Mesodermal cell (in vitro differentiated cells): Measurements from ENCODE around the gene MED12L.
"Not testable (repeated sequence)": the region's sequence is repeated elsewhere in the genome, so short reads cannot be mapped to it uniquely, and the experiment has no call there.

Experiments
- H3K27ac ChIP-seq: 2 replicates; pipeline ENCODE4 v1.7.0; 2013; ENCODE audit warnings: mild to moderate bottlenecking, low read depth, low read length, moderate library complexity; ENCODE audit not compliant: severe bottlenecking
- H3K36me3 ChIP-seq: 2 replicates; pipeline ENCODE4 v1.7.1; 2013; ENCODE audit warnings: mild to moderate bottlenecking, low read length, moderate library complexity; ENCODE audit not compliant: control insufficient read depth, insufficient read depth
- H3K4me1 ChIP-seq: one replicate; pipeline ENCODE4 v1.7.1; 2013; ENCODE audit warnings: mild to moderate bottlenecking, low read length; ENCODE audit not compliant: insufficient read depth, control insufficient read depth, poor library complexity, severe bottlenecking
- H3K4me3 ChIP-seq: 2 replicates; pipeline ENCODE4 v1.7.0; 2013; ENCODE audit warnings: low read length, control low read depth, mild to moderate bottlenecking; ENCODE audit not compliant: insufficient read depth, poor library complexity, severe bottlenecking; ENCODE audit errors: extremely low read depth
- H3K9me3 ChIP-seq: 2 replicates; pipeline ENCODE4 v1.7.1; 2013; ENCODE audit warnings: mild to moderate bottlenecking, low read length, moderate library complexity; ENCODE audit not compliant: control insufficient read depth
- WGBS, 2 experiments: methylation state at CpG; one replicate each; pipeline ENCODE4 v1.1.5; 2013; ENCODE audit warnings: missing lambda C conversion rate in 2 of 2; ENCODE audit not compliant: insufficient coverage in 2 of 2; 5-methylcytosine and 5-hydroxymethylcytosine counted together

Gene MED12L

DNA sequence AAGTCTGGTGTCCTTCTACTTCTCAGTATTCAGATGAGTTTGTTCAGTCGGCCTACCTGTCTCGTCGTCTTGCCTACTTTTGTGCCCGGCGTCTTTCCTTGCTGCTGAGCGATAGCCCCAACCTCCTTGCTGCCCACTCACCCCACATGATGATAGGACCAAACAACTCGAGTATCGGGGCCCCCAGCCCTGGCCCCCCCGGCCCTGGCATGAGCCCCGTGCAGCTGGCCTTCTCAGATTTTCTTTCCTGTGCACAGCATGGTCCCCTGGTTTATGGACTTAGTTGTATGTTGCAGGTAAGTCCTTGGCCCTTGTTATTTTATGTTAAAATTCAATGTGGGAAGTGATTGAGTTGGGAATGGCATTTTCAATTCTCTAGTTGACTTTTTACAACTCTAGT, 74.3 kb downstream of the MED12L start:
- Histone ChIP-seq H3K27ac (no peak overlapping the region), H3K9me3 (no peaks in the 10 kb centered on the region)
- WGBS, 2 experiments = 91 to 100% methylated on average over 6 of the region's 10 CpGs

GRCh38 chr3:151165226-151165625, 79.8 kb downstream of the MED12L start:
- H3K36me3 ChIP-seq = no peaks in the 10 kb centered on the region
- H3K9me3 ChIP-seq = no peaks in the 10 kb centered on the region
- H3K4me1 ChIP-seq = peaks cover under 1% of the 10 kb centered on the region
- H3K27ac ChIP-seq = no peak overlapping the region
- 89 to 97% methylated on average over 6 to 7 of the region's 7 CpGs for WGBS, 2 experiments
- H3K4me3 ChIP-seq = no peak overlapping the region

More for the DNA sequence above, 74.3 kb downstream of the MED12L start:
- peaks cover 17% of the 10 kb centered on the region for H3K4me1 ChIP-seq
- no peak overlapping the region for H3K4me3 ChIP-seq
- H3K36me3 ChIP-seq = peaks cover 4% of the 10 kb centered on the region

- Histone ChIP-seq H3K4me1 (peaks cover 7% of the 10 kb centered on the region), H3K9me3 (no peaks in the 10 kb centered on the region), H3K4me3 (no peak overlapping the region), H3K36me3 (no peaks in the 10 kb centered on the region), H3K27ac (no peak overlapping the region)
- 78 to 100% methylated on average over 1 to 2 of the region's 3 CpGs for WGBS, 2 experiments
Measured at GRCh38 chr3:151166161-151166560, 80.7 kb downstream of the MED12L start.

GRCh38 chr3:151168269-151169094, 83.0 kb downstream of the MED12L start:
- no peaks in the 10 kb centered on the region for H3K9me3 ChIP-seq
- peaks cover 9% of the 10 kb centered on the region for H3K4me1 ChIP-seq
- no peaks in the 10 kb centered on the region for H3K36me3 ChIP-seq
- H3K27ac ChIP-seq = no peak overlapping the region
- 28 to 57% methylated on average over 1 to 4 of the region's 7 CpGs for WGBS, 2 experiments
- no peak overlapping the region for H3K4me3 ChIP-seq

GRCh38 chr3:151169262-151169947, 83.9 kb downstream of the MED12L start:
- no peak overlapping the region for H3K4me3 ChIP-seq
- H3K9me3 ChIP-seq = no peaks in the 10 kb centered on the region
- H3K4me1 ChIP-seq = peaks cover 9% of the 10 kb centered on the region
- WGBS, 2 experiments = 90 to 97% methylated on average over 3 to 5 of the region's 9 CpGs
- no peak overlapping the region for H3K27ac ChIP-seq
- H3K36me3 ChIP-seq = no peaks in the 10 kb centered on the region

GRCh38 chr3:151169948-151170679, 84.7 kb downstream of the MED12L start:
- H3K4me3 ChIP-seq, H3K4me1 ChIP-seq, H3K36me3 ChIP-seq, H3K27ac ChIP-seq, H3K9me3 ChIP-seq: not testable (repeated sequence)
- 92 to 100% methylated on average over 2 to 4 of the region's 9 CpGs for WGBS, 2 experiments

DNA sequence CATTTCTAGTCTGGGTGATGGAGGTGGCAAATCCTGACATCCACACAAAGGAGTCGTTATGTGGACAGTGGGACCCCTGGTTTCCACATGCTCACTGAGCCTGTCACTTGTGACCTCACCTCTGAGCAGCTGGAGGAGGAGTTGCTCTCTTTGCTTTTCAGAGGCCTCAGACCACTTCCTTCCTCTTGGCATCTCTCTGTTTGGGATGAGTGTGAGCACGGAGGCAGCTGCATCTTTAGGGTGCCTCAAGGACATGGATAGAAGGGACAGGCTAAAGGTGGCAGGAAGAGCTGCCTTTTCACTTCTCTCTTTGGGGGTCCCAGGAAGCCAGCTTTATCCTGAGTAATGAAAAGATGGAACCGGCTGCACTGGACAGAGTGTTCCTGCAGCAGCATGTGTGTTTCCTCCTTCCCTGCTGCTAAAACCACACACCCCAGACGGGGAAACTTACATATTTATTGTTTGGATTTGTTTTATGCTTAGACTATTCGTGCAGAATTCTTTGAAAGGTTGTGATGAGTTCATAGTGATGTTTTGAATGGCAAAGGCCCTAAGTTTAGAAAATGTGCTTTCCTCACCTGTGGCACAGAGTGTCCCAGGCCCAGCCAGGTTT, 85.8 kb downstream of the MED12L start:
- WGBS, 2 experiments = 80 to 86% methylated on average over 1 to 2 of the region's 5 CpGs
- Histone ChIP-seq H3K27ac (no peak overlapping the region), H3K36me3 (no peaks in the 10 kb centered on the region), H3K9me3 (no peaks in the 10 kb centered on the region), H3K4me3 (no peak overlapping the region), H3K4me1 (peaks cover 9% of the 10 kb centered on the region)

DNA sequence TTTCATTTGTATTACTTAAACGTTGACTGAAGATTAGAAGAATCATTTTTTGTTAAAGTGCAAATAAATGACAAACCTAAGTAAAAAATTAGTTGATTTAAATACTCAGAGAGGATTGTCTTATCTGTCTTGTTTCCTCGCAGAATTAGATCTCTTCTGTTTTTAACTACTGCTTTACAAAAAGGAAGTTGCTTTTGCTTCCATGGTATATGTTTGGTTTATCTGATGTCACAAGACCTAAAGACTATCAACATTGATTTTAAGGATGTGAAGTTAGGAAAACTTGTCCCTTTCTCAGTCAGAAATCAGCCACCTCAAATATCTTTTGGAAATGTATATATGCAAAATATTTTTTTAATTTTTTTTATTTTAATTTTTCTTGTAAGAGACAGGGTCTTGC, 88.9 kb downstream of the MED12L start:
- Histone ChIP-seq H3K4me3 (no peak overlapping the region), H3K4me1 (peaks cover 9% of the 10 kb centered on the region), H3K27ac (no peak overlapping the region), H3K9me3 (no peaks in the 10 kb centered on the region), H3K36me3 (no peaks in the 10 kb centered on the region)
- WGBS, 2 experiments = no CpG with 5 or more reads among the region's 2 CpGs

GRCh38 chr3:151175952-151176351, 90.5 kb downstream of the MED12L start:
- no peaks in the 10 kb centered on the region for H3K36me3 ChIP-seq
- WGBS, 2 experiments = 89 to 100% methylated on average over 1 of the region's 2 CpGs
- H3K4me1 ChIP-seq = peaks cover 4% of the 10 kb centered on the region
- no peak overlapping the region for H3K4me3 ChIP-seq
- no peaks in the 10 kb centered on the region for H3K9me3 ChIP-seq
- H3K27ac ChIP-seq = no peak overlapping the region

DNA sequence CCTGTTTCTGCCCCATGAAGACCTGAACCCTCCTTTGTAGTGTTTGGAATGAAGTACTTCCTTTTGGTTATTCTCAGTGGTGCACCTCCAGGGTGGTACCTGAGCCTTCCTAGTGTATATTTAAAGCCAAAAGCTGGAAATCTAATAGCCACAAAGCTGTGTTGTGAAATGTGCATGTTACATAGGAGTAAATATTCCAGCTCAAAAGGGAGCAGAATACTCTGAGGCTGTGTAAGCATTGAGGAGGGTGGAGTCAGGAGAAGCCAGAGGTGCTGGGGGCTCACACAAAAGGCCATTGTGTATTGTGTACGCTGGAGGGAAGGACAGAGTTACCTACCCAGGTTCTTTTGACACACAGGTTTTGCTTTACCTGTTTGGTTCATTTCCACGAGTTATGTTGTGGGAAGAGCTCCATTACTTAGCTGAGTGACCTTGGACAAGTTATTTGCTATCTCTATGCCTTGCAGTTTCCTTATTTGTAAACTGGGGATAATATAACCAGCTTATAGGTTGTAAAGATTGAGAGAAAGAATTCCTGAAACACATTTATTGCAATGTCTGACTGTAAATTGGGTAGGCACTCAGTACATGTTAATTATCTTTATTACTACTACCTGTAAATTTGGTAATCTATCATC, 92.9 kb downstream of the MED12L start:
- H3K36me3 ChIP-seq = no peaks in the 10 kb centered on the region
- 78 to 100% methylated on average over 2 of the region's 2 CpGs for WGBS, 2 experiments
- H3K27ac ChIP-seq = no peak overlapping the region
- no peaks in the 10 kb centered on the region for H3K4me1 ChIP-seq
- no peak overlapping the region for H3K4me3 ChIP-seq
- no peaks in the 10 kb centered on the region for H3K9me3 ChIP-seq
